Measurements from ENCODE around the gene TACR2. TPM values are rescaled to one million over a fixed set of nuclear protein-coding genes. Genes with fewer than 3 reads are reported as not detected.

TACR2 gene
- total RNA-seq, 1 donor from 2014 or later = not detected

GRCh38 chr10:69377191-69377590, 39.5 kb downstream of the TACR2 start:
- H3K27ac Mint-ChIP-seq = no peak overlapping the region
- H3K36me3 Mint-ChIP-seq (ENCODE audit: low read depth) = peaks cover 73% of the 10 kb centered on the region
- TF ChIP-seq CTCF (IDR thresholded peaks at IDR 0.05) = no peak
- H3K9me3 Mint-ChIP-seq = no peaks in the 10 kb centered on the region
- H3K27me3 Mint-ChIP-seq = no peaks in the 10 kb centered on the region
- intact Hi-C loops (cut with micrococcal nuclease) = no loop called here
- H3K4me1 Mint-ChIP-seq = peaks cover 11% of the 10 kb centered on the region
- POLR2A ChIA-PET = no interaction called here
- H3K4me3 Mint-ChIP-seq = no peak overlapping the region
- no peak for ATAC-seq (ENCODE audit: low read depth)
- CTCF ChIA-PET = no interaction called here
- no peak for DNase-seq

GRCh38 chr10:69376662-69377061, 40.1 kb downstream of the TACR2 start:
- Mint-ChIP-seq H3K4me1 (peaks cover 11% of the 10 kb centered on the region), H3K4me3 (no peak overlapping the region), H3K27ac (no peak overlapping the region), H3K36me3 (ENCODE audit: low read depth) (peaks cover 73% of the 10 kb centered on the region), H3K9me3 (no peaks in the 10 kb centered on the region), H3K27me3 (no peaks in the 10 kb centered on the region)
- TF ChIP-seq CTCF (IDR thresholded peaks at IDR 0.05) = no peak
- ChIA-PET POLR2A (no interaction called here), CTCF (no interaction called here)
- DNase-seq (no peak), ATAC-seq (ENCODE audit: low read depth) (no peak)
- intact Hi-C loops (cut with micrococcal nuclease) = no loop called here

GRCh38 chr10:69375307-69376151, 41.2 kb downstream of the TACR2 start:
- Mint-ChIP-seq H3K36me3 (ENCODE audit: low read depth) (peaks cover 75% of the 10 kb centered on the region), H3K9me3 (no peaks in the 10 kb centered on the region), H3K27ac (no peak overlapping the region), H3K4me3 (no peak overlapping the region), H3K27me3 (no peaks in the 10 kb centered on the region), H3K4me1 (peaks cover 11% of the 10 kb centered on the region)
- ChIA-PET CTCF (no interaction called here), POLR2A (no interaction called here)
- DNase-seq = no peak
- no peak for ATAC-seq (ENCODE audit: low read depth)
- TF ChIP-seq CTCF (IDR thresholded peaks at IDR 0.05) = no peak
- intact Hi-C loops (cut with micrococcal nuclease) = no loop called here

- POLR2A ChIA-PET = no interaction called here
- CTCF ChIA-PET = no interaction called here
- peaks cover 11% of the 10 kb centered on the region for H3K4me1 Mint-ChIP-seq
- no peak overlapping the region for H3K4me3 Mint-ChIP-seq
- no peak overlapping the region for H3K27ac Mint-ChIP-seq
- H3K27me3 Mint-ChIP-seq = no peaks in the 10 kb centered on the region
- ATAC-seq (ENCODE audit: low read depth) (no peak), DNase-seq (no peak)
- H3K36me3 Mint-ChIP-seq (ENCODE audit: low read depth) = peaks cover 75% of the 10 kb centered on the region
- TF ChIP-seq CTCF (IDR thresholded peaks at IDR 0.05) = no peak
- no peaks in the 10 kb centered on the region for H3K9me3 Mint-ChIP-seq
- intact Hi-C loops (cut with micrococcal nuclease) = no loop called here
Observed at GRCh38 chr10:69374931-69375306, 41.8 kb downstream of the TACR2 start.

- Mint-ChIP-seq H3K36me3 (ENCODE audit: low read depth) (peaks cover 75% of the 10 kb centered on the region), H3K4me1 (peaks cover 11% of the 10 kb centered on the region), H3K9me3 (no peaks in the 10 kb centered on the region), H3K27me3 (no peaks in the 10 kb centered on the region), H3K4me3 (no peak overlapping the region), H3K27ac (no peak overlapping the region)
- DNase-seq = no peak
- ChIA-PET POLR2A (no interaction called here), CTCF (no interaction called here)
- no peak for TF ChIP-seq CTCF (IDR thresholded peaks at IDR 0.05)
- ATAC-seq (ENCODE audit: low read depth) = no peak
- intact Hi-C loops (cut with micrococcal nuclease) = no loop called here
Observed at GRCh38 chr10:69374242-69374641, 42.5 kb downstream of the TACR2 start.
